Inflammatory macrophage treated with lipopolysaccharide for 4 hours (primary cell): Measurements from ENCODE around the gene ATXN7L2.
A peak's percentile ranks its signal among the peaks of the same experiment; 100 is the strongest.

ENCODE experiments used
- DNase-seq: peaks from one replicate; pipeline ENCODE4 v3.0.0-alpha.2; 2020

ATXN7L2 gene

GRCh38 chr1:109528712-109529111 is 45.0 kb downstream of the ATXN7L2 start:
- DNase-seq = no peak

DNA sequence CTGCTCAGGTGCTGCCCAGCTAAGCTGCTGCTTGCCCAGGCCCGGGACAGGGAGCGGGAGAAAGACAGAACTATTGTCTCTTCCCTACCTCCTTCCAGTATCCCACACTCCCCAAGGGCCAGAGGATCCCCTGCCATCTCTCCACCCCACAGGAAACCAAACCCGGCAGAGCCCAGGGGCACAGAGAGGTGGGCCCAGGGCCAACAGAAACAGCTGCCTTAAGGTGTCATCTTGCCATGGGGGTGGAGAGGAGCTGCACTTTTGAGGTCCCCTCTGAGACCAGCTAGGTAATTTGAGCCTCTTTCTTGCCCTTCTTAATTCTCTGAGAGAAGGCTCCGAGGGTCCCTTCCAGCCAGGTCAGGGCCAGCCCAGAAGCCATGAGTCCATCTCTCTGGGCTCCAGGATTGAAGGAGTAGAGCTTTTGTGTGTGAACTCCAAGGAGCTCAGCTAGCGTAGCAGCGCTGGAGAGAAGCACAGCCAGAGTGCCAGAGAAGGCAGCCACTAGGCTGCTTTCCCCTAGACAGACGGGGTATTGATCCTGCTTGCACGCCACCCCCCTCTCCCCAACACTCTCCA is 46.3 kb downstream of the ATXN7L2 start:
- no peak for DNase-seq

DNA sequence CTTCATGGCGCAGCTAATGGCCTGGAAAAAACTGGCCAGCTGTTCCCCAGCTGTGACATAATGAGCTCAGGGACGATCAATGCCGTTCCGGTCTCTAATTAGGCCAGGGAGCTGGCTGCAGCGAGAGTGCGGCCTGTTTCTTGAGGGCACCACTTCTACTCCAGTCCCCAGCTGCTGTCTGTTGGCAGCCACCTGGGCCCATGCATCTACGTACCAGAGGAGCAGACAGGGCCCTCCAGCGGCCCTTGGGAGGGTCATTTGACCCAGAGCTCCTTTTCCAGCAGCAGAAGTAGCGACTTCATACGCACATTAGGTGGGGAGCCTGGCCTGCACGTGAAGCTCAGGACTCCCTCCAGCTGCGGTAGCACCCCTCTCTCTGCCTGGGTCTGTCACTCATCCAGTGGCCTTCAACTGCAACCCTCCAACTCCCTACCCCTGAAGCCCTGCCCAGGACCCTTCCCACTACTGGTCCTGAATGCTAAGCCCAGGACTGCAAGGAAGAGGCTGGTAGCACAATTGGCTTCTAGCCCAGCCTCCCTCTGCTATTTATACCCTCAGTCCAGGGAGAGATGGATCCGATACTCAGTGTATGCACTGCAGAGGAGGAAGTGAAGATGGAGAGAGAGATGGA is 46.9 kb downstream of the ATXN7L2 start:
- no peak for DNase-seq

DNA sequence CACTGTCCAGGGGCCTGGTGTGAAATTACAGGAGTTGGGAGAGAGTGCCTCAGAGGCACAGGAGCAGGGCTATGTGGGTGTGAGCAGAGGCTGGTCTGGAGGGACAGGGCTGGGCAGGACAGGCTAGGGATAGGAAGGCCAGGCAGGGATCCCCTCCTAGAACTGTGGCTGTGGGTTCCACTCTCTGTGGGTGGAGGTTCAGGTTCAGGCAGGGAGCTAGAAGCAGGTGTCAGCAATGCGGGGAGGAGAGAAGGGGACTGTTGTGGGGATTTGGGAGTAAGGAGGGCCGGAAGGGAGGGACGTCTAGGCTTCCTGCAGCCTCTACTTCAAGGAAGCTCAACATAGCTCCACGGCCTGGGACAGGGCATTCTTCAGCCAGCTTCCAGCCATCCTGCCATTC is 47.7 kb downstream of the ATXN7L2 start:
- DNase-seq = no peak

DNA sequence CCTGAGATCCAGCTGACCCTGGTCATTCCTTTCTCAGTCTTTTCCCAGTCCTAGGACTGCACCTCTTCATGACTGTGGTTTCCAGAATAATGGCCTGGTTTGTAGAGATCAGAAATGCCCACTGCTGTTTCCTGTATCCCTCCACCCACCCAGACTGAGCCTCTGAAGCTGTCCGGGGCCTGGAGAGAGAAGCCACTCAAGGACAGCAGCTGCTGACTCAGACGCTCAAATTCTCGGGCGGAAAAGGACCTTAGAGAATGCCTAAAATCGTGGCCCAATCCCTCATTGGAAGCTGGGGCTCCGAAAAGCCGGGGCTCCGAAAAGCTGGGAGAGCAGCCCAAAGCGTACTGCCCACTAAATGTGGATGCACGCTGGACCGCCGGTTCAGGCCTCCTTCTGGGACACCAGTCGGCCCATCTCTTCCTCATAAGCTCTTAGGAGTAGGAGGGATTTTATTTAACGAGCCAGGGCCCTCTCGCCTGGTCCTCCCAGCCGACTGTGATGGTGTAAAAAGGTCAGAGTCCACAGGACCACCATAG is 48.2 kb downstream of the ATXN7L2 start:
- no peak for DNase-seq

- DNase-seq = peak; percentile 66
Measured at GRCh38 chr1:109532365-109533136, 48.8 kb downstream of the ATXN7L2 start.

DNA sequence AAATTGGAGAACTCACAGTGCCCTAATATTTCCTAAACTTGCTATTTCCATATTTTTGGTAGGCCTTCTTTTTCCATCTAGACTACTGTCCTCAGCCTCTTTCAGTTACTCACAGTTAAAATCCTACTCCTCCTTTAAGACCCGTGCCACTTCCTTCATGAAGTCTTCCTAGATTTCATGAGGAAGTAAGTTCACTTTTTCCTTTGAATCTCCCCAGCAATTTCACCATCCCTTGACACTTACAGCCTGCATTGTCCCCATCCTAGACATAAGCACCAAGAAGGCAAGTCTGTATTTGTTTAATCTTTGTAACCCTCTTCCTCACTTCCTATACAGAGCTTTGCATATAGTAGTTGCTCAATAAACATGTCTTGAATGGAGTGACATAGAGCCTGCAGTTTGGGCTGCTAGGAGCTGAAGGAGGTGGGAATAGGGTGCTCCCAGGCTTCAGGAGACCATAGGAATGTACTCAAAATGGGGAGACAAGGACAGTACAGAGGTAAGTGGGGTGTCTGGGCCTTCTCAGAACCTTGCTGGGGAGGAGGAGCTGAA is 50.7 kb downstream of the ATXN7L2 start:
- DNase-seq = no peak

DNA sequence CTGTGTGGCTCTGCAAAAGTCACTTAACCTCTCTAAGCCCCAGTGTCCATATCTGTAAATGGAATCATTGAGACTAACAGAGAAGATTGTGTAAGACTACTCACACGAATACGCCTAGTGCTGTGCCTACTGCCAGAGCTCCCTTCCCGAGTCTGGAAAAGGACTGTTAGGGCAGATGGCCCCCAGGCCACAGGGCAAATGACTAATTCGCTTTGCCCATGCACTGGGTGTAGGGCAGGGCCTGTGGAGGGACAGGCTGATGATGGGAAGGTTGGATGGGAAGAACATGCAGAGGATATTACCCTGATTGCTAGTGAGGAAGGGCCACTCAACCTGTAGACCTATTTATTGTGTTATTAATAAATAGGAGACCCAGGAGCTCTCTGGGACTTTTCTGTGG is 51.8 kb downstream of the ATXN7L2 start:
- DNase-seq = no peak

DNA sequence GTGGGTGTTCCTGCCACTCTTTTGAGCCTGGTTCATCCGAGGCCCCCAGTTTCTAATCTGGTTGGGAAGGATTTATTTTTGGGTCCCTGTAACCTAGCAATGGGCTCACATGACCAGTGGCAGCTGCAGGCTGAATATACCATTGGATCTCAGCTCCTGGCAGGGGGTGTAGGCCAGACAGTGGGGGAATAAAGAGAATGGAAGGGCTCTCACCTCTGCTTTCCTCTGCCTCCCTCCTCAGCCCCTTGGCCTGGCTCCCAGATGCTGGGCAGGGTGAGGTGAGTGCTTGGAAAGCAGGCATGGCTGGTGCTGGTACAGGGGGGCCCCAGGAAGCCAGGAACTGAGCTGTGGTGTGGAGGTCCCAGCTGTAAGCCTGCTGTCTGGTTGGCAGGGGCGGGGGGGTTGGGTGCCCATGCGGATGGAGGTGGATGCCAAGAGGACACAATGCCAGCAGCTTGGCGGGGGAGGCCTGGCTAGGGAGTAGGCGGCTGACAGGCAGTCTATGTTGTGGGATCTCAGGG is 52.3 kb downstream of the ATXN7L2 start:
- DNase-seq = no peak

DNA sequence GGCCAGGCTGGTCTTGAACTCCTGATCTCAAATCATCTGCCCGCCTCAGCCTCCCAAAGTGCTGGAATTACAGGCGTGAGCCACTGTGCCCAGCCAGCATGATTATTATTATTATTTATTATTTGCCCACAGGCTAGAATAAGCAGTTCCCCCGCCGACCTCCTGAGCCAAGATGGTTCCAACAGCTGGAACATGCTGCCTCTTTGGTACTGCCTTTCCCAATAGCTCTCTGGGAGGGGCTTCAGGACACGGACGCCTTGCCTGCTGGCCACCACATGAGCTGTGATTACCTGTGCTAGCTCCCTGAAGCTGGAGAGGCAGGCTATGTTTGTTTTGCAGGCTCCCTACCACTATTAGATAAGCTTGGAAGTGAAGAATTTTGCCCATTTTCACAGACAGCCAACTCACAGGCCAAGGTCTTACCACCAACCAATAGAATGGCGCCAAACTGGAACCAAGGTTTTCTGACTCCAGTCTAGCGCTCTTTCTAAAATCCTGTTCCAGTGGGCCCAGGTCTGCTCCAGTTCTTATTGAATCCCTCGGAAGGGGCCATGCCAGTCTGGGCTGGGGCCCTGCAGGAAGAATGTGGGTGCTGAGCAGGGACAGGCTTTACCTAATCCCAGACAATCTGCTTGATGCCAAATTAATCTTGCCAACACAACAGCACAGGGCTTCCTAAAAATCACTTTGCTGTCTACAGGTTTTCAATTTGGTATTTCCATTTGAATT is 53.9 kb downstream of the ATXN7L2 start:
- no peak for DNase-seq

DNA sequence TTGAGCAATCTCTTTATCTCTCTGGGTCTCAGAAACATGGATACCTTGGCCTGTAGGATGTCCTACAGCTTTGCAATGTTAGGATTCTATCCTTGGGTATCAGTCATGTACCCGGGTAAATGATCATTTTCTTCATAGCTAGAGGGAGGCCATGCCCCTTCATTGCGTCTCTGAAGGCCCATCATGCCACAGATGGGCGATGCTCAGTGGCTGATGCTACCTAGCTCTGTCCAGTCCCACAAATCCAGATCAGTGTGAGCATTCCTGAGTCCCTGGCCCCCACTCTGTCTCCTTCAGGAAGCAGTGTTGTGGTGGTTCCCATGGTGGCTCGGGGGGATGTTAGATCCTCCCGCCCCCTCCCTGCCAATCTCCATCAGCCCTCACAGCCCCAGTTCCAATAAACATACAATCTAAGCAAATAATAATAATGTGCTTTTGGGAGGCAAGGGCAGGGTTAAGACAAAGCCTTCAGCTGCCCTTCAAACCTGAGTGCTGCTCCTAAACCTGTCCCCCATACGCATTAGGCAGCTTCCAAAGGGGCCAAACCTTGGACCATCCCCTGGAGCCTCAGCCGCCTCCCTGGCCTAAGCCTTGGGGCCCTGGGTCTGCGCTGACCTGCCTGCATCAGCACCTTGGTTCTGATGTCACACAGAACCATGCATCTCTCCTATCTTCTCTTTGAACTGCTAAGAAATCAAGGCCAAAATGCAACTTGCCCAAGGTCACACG is 55.3 kb downstream of the ATXN7L2 start:
- no peak for DNase-seq

DNA sequence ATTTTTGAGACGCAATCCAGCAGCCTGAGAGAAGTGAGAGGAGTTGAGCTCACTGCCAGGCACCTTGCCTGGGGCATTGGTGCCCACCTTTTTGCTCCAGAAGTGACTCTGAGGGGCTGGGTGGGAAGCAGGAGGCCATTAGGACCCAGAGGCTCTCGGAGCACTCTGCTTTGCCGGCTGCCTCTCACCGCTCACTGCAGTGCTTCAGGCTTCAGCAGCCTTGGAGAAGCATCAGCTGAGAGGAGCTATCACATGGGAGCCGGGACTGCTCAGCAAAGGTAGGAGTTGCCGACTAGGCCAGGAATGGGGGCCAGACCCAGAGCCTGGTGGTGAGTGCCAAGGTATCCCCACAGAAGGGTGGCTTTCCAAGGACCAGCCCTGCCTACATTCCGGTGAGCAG is 56.0 kb downstream of the ATXN7L2 start, which contains the start of gene GPR61:
Gene GPR61 (plus strand): TSS at position 197 of the 400 bp plus-strand sequence. CDS start 3,151 bp downstream, outside the sequence.
- no peak for DNase-seq

GRCh38 chr1:109541102-109541501 is 57.4 kb downstream of the ATXN7L2 start:
- DNase-seq = no peak
